Gastrocnemius medialis (tissue), 4 donors: Measurements from ENCODE around the gene NDUFAF2. TPM values are rescaled to one million over a fixed set of nuclear protein-coding genes. Genes with fewer than 3 reads are reported as not detected.

Experiments used
- ATAC-seq, 2 donors: fragments of 150-250 bp; one replicate each; pipeline ENCODE4 v1.9.1; 2016
- DNase-seq, 2 donors: peaks; one replicate each; pipeline ENCODE4 v3.0.0-alpha.2; 2019
- H3K27ac ChIP-seq, 4 donors: fragments of 200-600 bp; sonication (generic); 1 replicate in 1 of 4; 2 replicates in 3 of 4; pipeline ENCODE4 v1.5.1; 2016 to 2018; ENCODE audit warnings: mild to moderate bottlenecking in 2 of 4, moderate library complexity in 1 of 4
- H3K27me3 ChIP-seq, 3 donors: fragments of 200-600 bp; sonication (generic) in 2 of 3; 1 replicate in 1 of 3; 2 replicates in 2 of 3; pipeline versions ENCODE4 v1.5.1 to v1.6.0; 2016 to 2019; ENCODE audit warnings: mild to moderate bottlenecking in 1 of 3, moderate library complexity in 1 of 3
- H3K36me3 ChIP-seq, 2 donors: fragments of 200-600 bp; sonication (generic) in 1 of 2; one replicate each; pipeline ENCODE4 v1.5.1; 2017 to 2018
- H3K4me1 ChIP-seq, 2 donors: fragments of 200-600 bp; sonication (generic) in 1 of 2; one replicate each; pipeline ENCODE4 v1.5.1; 2016 to 2017; ENCODE audit warnings: mild to moderate bottlenecking in 2 of 2
- H3K4me3 ChIP-seq, 4 donors: fragments of 200-600 bp; sonication (generic) in 3 of 4; 1 replicate in 1 of 4; 2 replicates in 3 of 4; pipeline ENCODE4 v1.5.1; 2016 to 2019; ENCODE audit warnings: mild to moderate bottlenecking in 2 of 4
- H3K9me3 ChIP-seq, 3 donors: fragments of 200-600 bp; sonication (generic) in 2 of 3; 1 replicate in 1 of 3; 2 replicates in 2 of 3; pipeline ENCODE4 v1.5.1; 2016 to 2019
- POLR2A ChIP-seq, 2 donors: fragments of 450-650 bp; IDR thresholded peaks; one replicate each; pipeline ENCODE4 v1.6.1; 2017; ENCODE audit warnings: antibody characterized with exemption in 2 of 2, mild to moderate bottlenecking in 2 of 2, moderate library complexity in 2 of 2
- in situ Hi-C, 4 donors: fragments of 200-750 bp; cut with MboI; loops; one replicate each; pipeline versions ENCODE4 v1.15.0 to v1.8.0; 2017; ENCODE audit warnings: low sequenced_read_pairs in 4 of 4
- intact Hi-C: fragments of 100-400 bp; cut with DNase I; formaldehyde crosslinking; loops from one replicate; pipeline ENCODE4 v1.15.1; 2023; ENCODE audit warnings: low total_unique reads
- total RNA-seq, 4 donors: library from RNA; depleted of rRNA; stranded (reverse); fragments of >200 nt; gene quantifications; one replicate each; pipeline versions ENCODE4 v1.1.0 to v1.2.3, GENCODE V29; 2016
- TF ChIP-seq, protein P1 (sequence below), 5 experiments: fragments of 450-650 bp in 3 of 5; fragments of 200-600 bp in 2 of 5; sonication (generic) in 2 of 5; IDR thresholded peaks in 4 of 5; conservative IDR thresholded peaks in 1 of 5; 1 replicate in 4 of 5; 2 replicates in 1 of 5; pipeline ENCODE4 v1.5.1; 2016 to 2019; ENCODE audit warnings: antibody characterized with exemption in 5 of 5, mild to moderate bottlenecking in 3 of 5, moderate library complexity in 3 of 5

The NDUFAF2 gene
- total RNA-seq, 4 donors from 2014 or later, result 25.8 to 54.3 (median 51.2) TPM

- intact Hi-C loops (no loop called here), in situ Hi-C loops (no loop called here)
- TF ChIP-seq, protein P1, sequence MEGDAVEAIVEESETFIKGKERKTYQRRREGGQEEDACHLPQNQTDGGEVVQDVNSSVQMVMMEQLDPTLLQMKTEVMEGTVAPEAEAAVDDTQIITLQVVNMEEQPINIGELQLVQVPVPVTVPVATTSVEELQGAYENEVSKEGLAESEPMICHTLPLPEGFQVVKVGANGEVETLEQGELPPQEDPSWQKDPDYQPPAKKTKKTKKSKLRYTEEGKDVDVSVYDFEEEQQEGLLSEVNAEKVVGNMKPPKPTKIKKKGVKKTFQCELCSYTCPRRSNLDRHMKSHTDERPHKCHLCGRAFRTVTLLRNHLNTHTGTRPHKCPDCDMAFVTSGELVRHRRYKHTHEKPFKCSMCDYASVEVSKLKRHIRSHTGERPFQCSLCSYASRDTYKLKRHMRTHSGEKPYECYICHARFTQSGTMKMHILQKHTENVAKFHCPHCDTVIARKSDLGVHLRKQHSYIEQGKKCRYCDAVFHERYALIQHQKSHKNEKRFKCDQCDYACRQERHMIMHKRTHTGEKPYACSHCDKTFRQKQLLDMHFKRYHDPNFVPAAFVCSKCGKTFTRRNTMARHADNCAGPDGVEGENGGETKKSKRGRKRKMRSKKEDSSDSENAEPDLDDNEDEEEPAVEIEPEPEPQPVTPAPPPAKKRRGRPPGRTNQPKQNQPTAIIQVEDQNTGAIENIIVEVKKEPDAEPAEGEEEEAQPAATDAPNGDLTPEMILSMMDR (IDR thresholded peaks at IDR 0.05 in 4 of 5, conservative IDR thresholded peaks at IDR 0.05 in 1 of 5), result no peak
- no peak for TF ChIP-seq POLR2A (IDR thresholded peaks at IDR 0.05)
- peak overlapping the region in 1 of 4 donors; percentile 11 for H3K27ac ChIP-seq
- H3K4me3 ChIP-seq, result no peak overlapping the region
- DNase-seq, result peak in 1 of 2 donors; percentile 31
- no peaks in the 10 kb centered on the region for H3K36me3 ChIP-seq
- H3K27me3 ChIP-seq, result no peaks in the 10 kb centered on the region
- peaks cover 3 to 25% of the 10 kb centered on the region in 2 donors for H3K4me1 ChIP-seq
- no peak for ATAC-seq
- H3K9me3 ChIP-seq, result no peaks in the 10 kb centered on the region
These were observed 47.9 kb downstream of the NDUFAF2 start for GRCh38 chr5:60992871-60993270.

- no peak overlapping the region for H3K27ac ChIP-seq
- in situ Hi-C loops, result no loop called here
- peaks cover 0 to 26% of the 10 kb centered on the region in 2 donors for H3K4me1 ChIP-seq
- DNase-seq (no peak), ATAC-seq (no peak)
- intact Hi-C loops, result no loop called here
- H3K36me3 ChIP-seq, result no peaks in the 10 kb centered on the region
- no peaks in the 10 kb centered on the region for H3K9me3 ChIP-seq
- TF ChIP-seq, protein P1 (IDR thresholded peaks at IDR 0.05 in 4 of 5, conservative IDR thresholded peaks at IDR 0.05 in 1 of 5), result no peak
- TF ChIP-seq POLR2A (IDR thresholded peaks at IDR 0.05), result no peak
- no peaks in the 10 kb centered on the region for H3K27me3 ChIP-seq
- no peak overlapping the region for H3K4me3 ChIP-seq
These were observed 48.4 kb downstream of the NDUFAF2 start for GRCh38 chr5:60993425-60993824.

DNA sequence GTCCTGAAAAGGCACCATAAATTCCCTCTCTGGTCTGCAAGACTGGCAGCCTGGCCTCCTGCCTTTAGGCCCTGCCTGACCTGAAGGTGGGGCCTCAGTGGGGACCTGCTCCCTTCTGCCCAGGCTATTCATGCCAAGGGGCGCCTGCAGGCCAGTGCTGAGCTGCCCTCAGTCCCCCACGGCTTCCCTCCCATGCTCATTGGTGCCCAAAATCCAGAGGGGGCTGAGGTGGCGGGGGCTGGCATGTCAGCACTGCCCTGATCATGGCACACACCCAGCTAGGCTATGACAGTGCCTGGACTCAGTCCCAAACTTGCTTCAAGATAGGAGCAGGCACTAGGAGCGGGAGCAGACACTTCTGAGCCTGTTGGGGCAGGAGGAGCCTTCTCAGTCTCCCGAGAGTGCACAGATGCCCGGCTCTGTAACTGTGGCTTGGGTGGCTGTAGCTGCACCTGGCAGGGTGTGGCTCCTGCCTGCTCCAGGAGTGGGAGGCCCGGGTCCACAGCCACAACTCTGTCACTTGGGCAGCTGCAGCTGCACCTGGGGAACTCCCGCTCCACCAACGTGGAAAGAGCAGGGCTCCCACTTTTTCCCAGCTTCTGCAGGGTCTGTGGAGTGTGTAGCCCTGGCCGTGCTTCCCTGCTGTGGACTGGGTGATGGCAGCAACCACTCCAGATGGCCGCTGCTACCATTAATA, 49.0 kb downstream of the NDUFAF2 start:
- H3K4me1 ChIP-seq, result peaks cover 0 to 29% of the 10 kb centered on the region in 2 donors
- TF ChIP-seq, protein P1 (IDR thresholded peaks at IDR 0.05 in 4 of 5, conservative IDR thresholded peaks at IDR 0.05 in 1 of 5), result no peak
- TF ChIP-seq POLR2A (IDR thresholded peaks at IDR 0.05), result no peak
- DNase-seq, result no peak
- H3K27me3 ChIP-seq, result no peaks in the 10 kb centered on the region
- H3K27ac ChIP-seq, result no peak overlapping the region
- H3K9me3 ChIP-seq, result no peaks in the 10 kb centered on the region
- no peak overlapping the region for H3K4me3 ChIP-seq
- ATAC-seq, result no peak
- H3K36me3 ChIP-seq, result no peaks in the 10 kb centered on the region
- intact Hi-C loops (no loop called here), in situ Hi-C loops (no loop called here)

DNA sequence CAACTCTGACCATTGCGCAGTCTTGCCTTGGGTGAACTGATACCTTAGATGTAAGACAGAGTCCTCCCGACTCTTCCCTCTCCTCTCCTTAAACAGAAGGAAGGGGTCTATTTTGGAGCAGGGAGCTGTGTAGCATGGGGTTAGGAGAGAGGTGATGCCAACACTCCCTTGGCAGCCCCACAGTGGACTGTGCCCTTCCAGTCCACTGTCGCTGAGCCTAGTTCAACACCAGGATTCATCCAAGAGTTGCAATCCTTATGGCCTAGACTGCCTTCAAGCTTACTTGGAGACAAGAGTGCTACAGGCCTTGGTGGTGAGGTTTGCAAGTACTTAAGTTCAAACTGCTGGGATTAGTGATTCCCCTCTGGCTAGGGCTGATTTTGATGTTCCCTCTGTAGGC, 51.4 kb downstream of the NDUFAF2 start:
- H3K4me1 ChIP-seq, result peaks cover 17 to 41% of the 10 kb centered on the region in 2 donors
- TF ChIP-seq, protein P1 (IDR thresholded peaks at IDR 0.05 in 4 of 5, conservative IDR thresholded peaks at IDR 0.05 in 1 of 5), result no peak
- no peak for TF ChIP-seq POLR2A (IDR thresholded peaks at IDR 0.05)
- no peaks in the 10 kb centered on the region for H3K9me3 ChIP-seq
- H3K27ac ChIP-seq, result no peak overlapping the region
- no peak overlapping the region for H3K4me3 ChIP-seq
- H3K27me3 ChIP-seq, result no peaks in the 10 kb centered on the region
- ATAC-seq (no peak), DNase-seq (no peak)
- no peaks in the 10 kb centered on the region for H3K36me3 ChIP-seq
- intact Hi-C loops (no loop called here), in situ Hi-C loops (no loop called here)
